OCI-LY1 (cell line): Measurements from ENCODE around the gene MAGI1.

ENCODE experiments used
- H2AFZ ChIP-seq: fragments of 200-600 bp; sonication (generic), shearing (Covaris generic); 2 replicates; pipeline ENCODE4 v1.6.0; 2014; ENCODE audit warnings: antibody characterized with exemption, mild to moderate bottlenecking, low read length
- H3F3A ChIP-seq: fragments of 200-600 bp; sonication (generic), shearing (Covaris generic); 2 replicates; pipeline ENCODE4 v1.6.0; 2014; ENCODE audit warnings: mild to moderate bottlenecking, antibody characterized with exemption, low read length, moderate library complexity; ENCODE audit not compliant: insufficient read depth
- H3K27ac ChIP-seq: fragments of 200-600 bp; sonication (generic); 2 replicates; pipeline ENCODE4 v1.5.1; 2014; ENCODE audit warnings: low read length, mixed run types, mild to moderate bottlenecking, low read depth; ENCODE audit not compliant: poor library complexity, severe bottlenecking
- H3K27me3 ChIP-seq: fragments of 200-600 bp; sonication (generic); 2 replicates; pipeline ENCODE4 v1.6.0; 2014; ENCODE audit warnings: antibody characterized with exemption, mild to moderate bottlenecking, low read length, moderate library complexity; ENCODE audit not compliant: insufficient read depth
- H3K36me3 ChIP-seq: fragments of 200-600 bp; sonication (generic); 2 replicates; pipeline ENCODE4 v1.6.1; 2014; ENCODE audit warnings: mild to moderate bottlenecking, antibody characterized with exemption, low read length, moderate library complexity, mixed read lengths; ENCODE audit not compliant: insufficient read depth
- H3K4me1 ChIP-seq: fragments of 200-600 bp; sonication (generic); 2 replicates; pipeline ENCODE4 v1.5.1; 2014; ENCODE audit warnings: mild to moderate bottlenecking, low read length, moderate library complexity; ENCODE audit not compliant: insufficient read depth, severe bottlenecking
- H3K4me2 ChIP-seq: fragments of 200-600 bp; sonication (generic), shearing (Covaris generic); 2 replicates; pipeline ENCODE4 v1.6.1; 2014; ENCODE audit warnings: low read length
- H3K4me3 ChIP-seq: fragments of 200-600 bp; sonication (generic); 2 replicates; pipeline ENCODE4 v1.5.1; 2014; ENCODE audit warnings: low read length, low read depth, mild to moderate bottlenecking, mixed read lengths; ENCODE audit not compliant: poor library complexity, severe bottlenecking
- H3K79me2 ChIP-seq: fragments of 200-600 bp; shearing (Covaris generic); 2 replicates; pipeline ENCODE4 v1.6.1; 2016; ENCODE audit warnings: mixed run types, low read length, mixed read lengths; ENCODE audit not compliant: insufficient read depth
- H3K9ac ChIP-seq: fragments of 200-600 bp; sonication (generic), shearing (Covaris generic); 2 replicates; pipeline ENCODE4 v1.6.1; 2014; ENCODE audit warnings: mild to moderate bottlenecking, low read length, mixed read lengths
- H3K9me2 ChIP-seq: fragments of 200-600 bp; sonication (generic), shearing (Covaris generic); 2 replicates; pipeline ENCODE4 v1.6.1; 2014; ENCODE audit warnings: low read depth, mild to moderate bottlenecking, low read length, mixed read lengths
- H3K9me3 ChIP-seq: fragments of 200-600 bp; shearing (Covaris generic); 2 replicates; pipeline ENCODE4 v1.6.1; 2014; ENCODE audit warnings: low read length, mixed read lengths
- H4K20me1 ChIP-seq: fragments of 200-600 bp; sonication (generic), shearing (Covaris generic); 2 replicates; pipeline ENCODE4 v1.6.0; 2016; ENCODE audit warnings: mild to moderate bottlenecking, low read length; ENCODE audit not compliant: insufficient read depth
- EZH2 ChIP-seq: fragments of 200-600 bp; sonication (generic), shearing (Covaris generic); IDR thresholded peaks from 2 replicates; pipeline ENCODE4 v1.8.0; 2017; ENCODE audit warnings: borderline replicate concordance, mixed run types, mild to moderate bottlenecking, antibody characterized with exemption, low read length, moderate library complexity, mixed read lengths
- TF ChIP-seq, protein P1 (sequence below): fragments of 200-600 bp; sonication (generic), shearing (Covaris generic); IDR thresholded peaks from 2 replicates; pipeline ENCODE4 v1.5.1; 2017; ENCODE audit warnings: mild to moderate bottlenecking, antibody characterized with exemption, low read length, moderate library complexity, mixed read lengths

MAGI1 gene

DNA sequence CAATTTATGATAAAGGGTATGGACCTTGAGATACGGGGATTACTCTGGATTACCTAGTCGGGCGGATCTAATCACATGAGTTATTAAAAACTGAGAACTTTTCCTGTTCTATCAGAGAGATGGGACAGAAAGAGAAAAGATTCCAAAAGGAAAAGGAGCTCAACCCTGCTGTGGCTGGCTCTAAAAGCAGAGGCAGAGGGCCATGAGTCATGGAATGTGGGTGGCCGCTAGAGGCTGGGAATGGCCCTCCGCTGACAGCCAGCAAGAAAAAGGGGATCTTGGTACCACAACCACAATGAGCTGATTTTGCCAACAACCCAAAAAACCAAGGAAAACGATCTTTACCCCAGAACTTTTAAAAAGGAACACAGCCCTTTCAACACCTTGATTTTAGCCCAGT is 210.0 kb downstream of the MAGI1 start:
- Histone ChIP-seq H3K4me2 (no peak overlapping the region), H3K4me3 (no peak overlapping the region), H3K9me2 (no peaks in the 10 kb centered on the region), H3K4me1 (no peaks in the 10 kb centered on the region), H3K9me3 (no peaks in the 10 kb centered on the region), H2AFZ (no peak overlapping the region), H3K36me3 (no peaks in the 10 kb centered on the region), H3K9ac (no peak overlapping the region), H3K27me3 (0 out of 2 replicates have a peak, but pooled peaks cover 3% of the 10 kb centered on the region), H3F3A (no peaks in the 10 kb centered on the region), H3K27ac (no peak overlapping the region), H4K20me1 (no peaks in the 10 kb centered on the region), H3K79me2 (no peaks in the 10 kb centered on the region)
- TF ChIP-seq, protein P1, sequence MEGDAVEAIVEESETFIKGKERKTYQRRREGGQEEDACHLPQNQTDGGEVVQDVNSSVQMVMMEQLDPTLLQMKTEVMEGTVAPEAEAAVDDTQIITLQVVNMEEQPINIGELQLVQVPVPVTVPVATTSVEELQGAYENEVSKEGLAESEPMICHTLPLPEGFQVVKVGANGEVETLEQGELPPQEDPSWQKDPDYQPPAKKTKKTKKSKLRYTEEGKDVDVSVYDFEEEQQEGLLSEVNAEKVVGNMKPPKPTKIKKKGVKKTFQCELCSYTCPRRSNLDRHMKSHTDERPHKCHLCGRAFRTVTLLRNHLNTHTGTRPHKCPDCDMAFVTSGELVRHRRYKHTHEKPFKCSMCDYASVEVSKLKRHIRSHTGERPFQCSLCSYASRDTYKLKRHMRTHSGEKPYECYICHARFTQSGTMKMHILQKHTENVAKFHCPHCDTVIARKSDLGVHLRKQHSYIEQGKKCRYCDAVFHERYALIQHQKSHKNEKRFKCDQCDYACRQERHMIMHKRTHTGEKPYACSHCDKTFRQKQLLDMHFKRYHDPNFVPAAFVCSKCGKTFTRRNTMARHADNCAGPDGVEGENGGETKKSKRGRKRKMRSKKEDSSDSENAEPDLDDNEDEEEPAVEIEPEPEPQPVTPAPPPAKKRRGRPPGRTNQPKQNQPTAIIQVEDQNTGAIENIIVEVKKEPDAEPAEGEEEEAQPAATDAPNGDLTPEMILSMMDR, result no peak
- TF ChIP-seq EZH2, result no peak

DNA sequence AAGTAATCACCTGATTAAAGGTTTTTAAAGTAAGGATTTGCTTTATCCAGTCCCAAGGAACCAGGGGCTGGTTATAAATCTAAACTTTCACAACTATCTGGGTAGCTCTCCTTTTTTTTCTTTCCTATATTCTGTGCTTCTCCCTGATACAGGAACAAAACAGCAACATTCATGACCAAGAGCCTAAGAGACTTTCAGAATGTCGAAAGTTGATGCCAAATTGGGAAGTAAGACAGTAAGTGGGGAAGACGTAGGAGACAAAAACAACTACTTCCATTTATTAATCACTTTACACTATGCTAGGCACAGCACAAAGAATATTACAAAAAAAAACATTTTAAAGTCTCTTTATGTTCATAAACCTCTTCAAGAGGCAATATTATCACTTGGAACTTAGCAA is 211.6 kb downstream of the MAGI1 start:
- Histone ChIP-seq H3K9me3 (no peaks in the 10 kb centered on the region), H3K36me3 (no peaks in the 10 kb centered on the region), H3K27ac (no peak overlapping the region), H3K9me2 (no peaks in the 10 kb centered on the region), H3K27me3 (0 out of 2 replicates have a peak, but pooled peaks cover 3% of the 10 kb centered on the region), H4K20me1 (no peaks in the 10 kb centered on the region), H2AFZ (no peak overlapping the region), H3K79me2 (no peaks in the 10 kb centered on the region), H3K9ac (no peak overlapping the region), H3K4me1 (no peaks in the 10 kb centered on the region), H3F3A (no peaks in the 10 kb centered on the region), H3K4me2 (no peak overlapping the region), H3K4me3 (no peak overlapping the region)
- TF ChIP-seq, protein P1, result no peak
- TF ChIP-seq EZH2, result no peak

DNA sequence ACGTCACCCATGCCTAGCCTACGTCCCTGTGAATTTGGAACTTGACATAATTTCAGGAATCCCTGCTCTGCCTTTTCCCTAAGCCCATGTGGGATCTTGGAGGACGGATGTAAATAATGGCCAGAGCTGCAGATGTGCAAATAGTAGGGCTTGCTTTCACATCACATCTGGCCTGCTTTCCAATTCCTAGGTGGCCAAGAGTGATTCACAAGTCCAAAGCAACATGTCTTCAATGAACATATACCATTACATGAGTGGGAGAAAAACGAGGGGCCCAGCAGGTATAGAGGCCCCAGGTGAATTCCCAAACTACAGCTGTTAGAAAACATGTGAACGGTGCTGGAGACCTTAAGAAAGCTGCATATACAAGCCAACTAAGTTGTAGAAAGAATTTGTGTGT is 214.6 kb downstream of the MAGI1 start:
- Histone ChIP-seq H3K4me1 (no peaks in the 10 kb centered on the region), H3K9ac (no peak overlapping the region), H3K79me2 (no peaks in the 10 kb centered on the region)

More for the DNA sequence above, 214.6 kb downstream of the MAGI1 start:
- no peaks in the 10 kb centered on the region for H3K9me3 ChIP-seq
- TF ChIP-seq, protein P1, result no peak
- no peak overlapping the region for H3K4me3 ChIP-seq
- H3K27me3 ChIP-seq, result no peaks in the 10 kb centered on the region
- H2AFZ ChIP-seq, result no peak overlapping the region
- no peaks in the 10 kb centered on the region for H3K9me2 ChIP-seq
- H3K36me3 ChIP-seq, result no peaks in the 10 kb centered on the region
- no peak overlapping the region for H3K4me2 ChIP-seq
- no peaks in the 10 kb centered on the region for H4K20me1 ChIP-seq
- H3K27ac ChIP-seq, result no peak overlapping the region
- H3F3A ChIP-seq, result no peaks in the 10 kb centered on the region
